Amygdala (tissue), 56 donors: ENCODE measurements around the gene GRAMD4.
"Not testable (repeated sequence)": the region's sequence is repeated elsewhere in the genome, so short reads cannot be mapped to it uniquely, and the experiment has no call there.

Experiments
- DNase-seq, 56 donors: peaks; one replicate each; lab custom pipeline; 2025; lab: John Stamatoyannopoulos, UW

The GRAMD4 gene

DNA sequence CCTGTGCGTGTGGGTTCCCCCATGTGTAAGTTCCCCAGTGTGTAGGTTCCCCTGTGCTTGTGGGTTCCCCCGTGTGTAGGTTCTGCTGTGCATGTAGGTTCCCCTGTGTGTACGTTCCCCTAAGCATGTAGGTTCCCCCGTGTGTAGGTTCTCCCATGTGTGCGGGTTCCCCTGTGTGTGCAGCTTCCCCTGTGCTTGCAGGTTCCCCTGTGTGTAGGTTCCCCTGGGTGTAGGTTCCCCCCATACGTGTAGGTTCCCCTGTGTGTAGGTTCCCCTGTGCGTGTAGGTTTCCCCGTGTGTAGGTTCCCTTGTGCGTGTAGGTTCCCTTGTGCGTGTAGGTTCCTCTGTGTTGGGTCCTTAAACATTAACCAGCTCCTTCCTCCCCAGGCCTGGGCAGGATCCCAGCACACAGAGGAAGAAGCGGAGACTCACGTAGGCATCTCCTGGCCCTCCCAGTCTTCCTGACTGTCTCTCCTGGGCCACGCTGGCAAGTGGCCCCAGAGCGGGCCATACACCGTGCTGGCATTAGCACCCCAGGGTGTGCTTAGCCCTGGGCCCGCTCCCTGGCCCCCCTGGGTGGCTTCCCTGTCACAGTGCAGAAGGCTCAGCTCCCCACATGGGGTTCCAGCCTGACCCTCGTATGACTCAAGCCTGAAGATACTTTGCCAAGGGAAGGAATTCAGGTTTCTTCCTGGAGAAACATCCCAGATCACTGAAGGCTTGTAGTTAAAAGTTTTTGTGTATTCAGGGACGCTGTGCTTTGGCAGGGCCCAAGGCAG lies 2.8 kb upstream of the GRAMD4 start:
- DNase-seq: no peak

- no peak for DNase-seq
Observed at GRCh38 chr22:46617986-46618647, 2.1 kb upstream of the GRAMD4 start.

- DNase-seq: no peak
Observed at GRCh38 chr22:46618667-46619066, 1.5 kb upstream of the GRAMD4 start.

GRCh38 chr22:46619240-46619829 lies 851 bp upstream of the GRAMD4 start:
- no peak for DNase-seq

DNA sequence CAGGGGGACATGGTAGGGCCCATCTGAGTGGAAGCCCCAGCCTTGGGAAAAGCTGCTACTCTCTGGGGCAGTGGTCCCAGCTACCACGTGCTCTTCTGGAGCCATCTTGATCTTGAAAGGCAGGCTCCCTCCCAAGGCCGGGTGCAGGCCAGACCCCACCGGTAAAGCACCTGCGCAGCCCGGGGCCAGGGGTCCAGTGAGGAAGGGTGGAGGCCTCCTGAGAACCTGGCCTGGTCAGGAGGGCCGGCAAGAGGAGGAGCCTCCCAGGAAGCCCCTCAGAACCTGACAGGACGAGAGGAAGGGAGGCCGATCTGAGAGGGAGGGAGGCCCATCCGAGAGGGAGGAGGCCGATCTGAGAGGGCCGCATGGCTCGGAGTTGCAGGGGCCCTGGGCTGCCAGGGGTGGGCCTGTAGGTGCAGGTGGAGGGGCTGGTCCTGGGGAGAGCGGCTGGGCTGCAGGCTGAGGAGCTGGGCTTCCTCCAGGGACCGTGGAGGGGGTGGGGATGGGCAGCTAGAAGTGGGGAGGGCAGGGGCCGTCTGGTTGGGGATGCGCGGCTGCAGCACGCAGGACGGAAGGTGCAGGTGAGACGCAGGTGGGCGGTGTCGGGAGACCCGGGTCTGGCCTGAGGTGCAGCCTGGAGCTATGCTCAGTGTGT lies 529 bp downstream of the GRAMD4 start:
- no peak for DNase-seq

GRCh38 chr22:46621243-46621930 lies 1.2 kb downstream of the GRAMD4 start:
- DNase-seq: not testable (repeated sequence)

GRCh38 chr22:46622081-46622521 lies 1.9 kb downstream of the GRAMD4 start:
- DNase-seq: peak in 46 of 56 donors; percentile 26 to 85 (median 64)

GRCh38 chr22:46625113-46625842 lies 5.1 kb downstream of the GRAMD4 start:
- no peak for DNase-seq

DNA sequence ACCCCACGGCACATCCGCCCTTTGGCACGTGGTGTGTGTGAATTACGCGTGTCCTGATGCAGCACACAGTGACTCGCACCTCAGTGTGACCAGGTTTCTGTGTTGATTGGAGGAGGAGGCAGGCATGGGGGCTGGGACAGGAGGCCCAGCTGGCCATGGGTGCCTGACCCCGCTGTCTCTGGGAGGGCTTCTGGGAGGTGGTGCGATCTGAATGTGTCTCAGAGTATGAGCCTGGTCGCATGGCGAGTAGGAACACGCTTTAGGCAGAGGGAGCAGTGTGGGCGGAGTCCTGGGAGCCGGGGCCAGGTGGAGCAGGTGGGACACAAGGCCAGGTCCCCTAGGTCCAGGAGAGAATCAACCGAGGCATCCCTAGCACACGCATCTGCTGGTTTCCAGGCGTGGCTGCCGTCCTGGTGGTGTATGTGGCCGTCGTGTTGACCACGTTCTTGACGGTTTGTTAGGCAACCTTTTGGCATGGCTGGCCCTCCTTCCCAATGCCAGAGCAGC lies 5.7 kb downstream of the GRAMD4 start:
- no peak for DNase-seq

GRCh38 chr22:46626356-46626755 lies 6.2 kb downstream of the GRAMD4 start:
- no peak for DNase-seq

DNA sequence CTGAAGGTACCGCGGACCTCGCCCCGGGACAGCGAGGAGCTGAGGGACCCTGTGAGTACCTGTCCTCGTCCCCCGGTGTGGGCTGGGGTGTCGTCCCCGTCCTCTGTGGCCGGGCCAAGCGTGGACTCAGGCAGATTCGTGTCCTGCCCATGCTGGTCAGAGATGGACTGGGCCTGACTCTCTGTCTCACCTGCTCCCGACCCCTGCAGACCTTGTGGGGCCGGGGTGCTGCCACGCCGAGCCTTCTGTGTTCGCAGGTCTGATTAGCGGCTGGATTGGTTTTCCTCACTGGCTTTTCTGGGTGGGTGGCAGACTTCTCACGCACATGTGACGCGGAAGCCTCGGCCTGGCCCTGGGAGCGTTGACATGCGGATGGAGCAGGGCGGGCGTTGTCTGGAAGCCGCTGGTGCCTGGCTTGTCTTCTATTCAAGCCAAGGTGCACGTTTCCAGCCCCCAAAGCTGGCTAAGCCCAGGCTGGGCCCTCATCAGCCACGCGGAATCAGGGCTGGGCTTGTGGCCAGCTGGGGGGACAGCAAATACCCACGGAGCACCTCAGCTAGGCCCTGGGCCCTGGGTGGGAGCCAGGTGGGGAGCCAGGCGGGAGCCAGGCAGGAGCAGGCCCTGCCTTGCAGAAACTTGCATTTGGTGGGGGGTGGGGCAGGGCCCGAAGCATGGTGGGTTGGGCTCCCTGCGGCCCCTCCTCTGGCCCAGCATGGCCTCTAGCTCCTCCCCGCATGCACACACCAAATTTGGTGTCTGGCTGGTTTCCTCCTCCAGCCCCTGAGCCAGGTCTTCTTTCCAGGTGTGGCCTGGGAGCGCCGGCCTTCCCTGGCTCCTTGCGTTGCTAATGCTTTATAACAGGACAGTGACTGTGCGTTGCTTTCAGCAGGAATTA lies 7.0 kb downstream of the GRAMD4 start:
- DNase-seq: no peak

DNA sequence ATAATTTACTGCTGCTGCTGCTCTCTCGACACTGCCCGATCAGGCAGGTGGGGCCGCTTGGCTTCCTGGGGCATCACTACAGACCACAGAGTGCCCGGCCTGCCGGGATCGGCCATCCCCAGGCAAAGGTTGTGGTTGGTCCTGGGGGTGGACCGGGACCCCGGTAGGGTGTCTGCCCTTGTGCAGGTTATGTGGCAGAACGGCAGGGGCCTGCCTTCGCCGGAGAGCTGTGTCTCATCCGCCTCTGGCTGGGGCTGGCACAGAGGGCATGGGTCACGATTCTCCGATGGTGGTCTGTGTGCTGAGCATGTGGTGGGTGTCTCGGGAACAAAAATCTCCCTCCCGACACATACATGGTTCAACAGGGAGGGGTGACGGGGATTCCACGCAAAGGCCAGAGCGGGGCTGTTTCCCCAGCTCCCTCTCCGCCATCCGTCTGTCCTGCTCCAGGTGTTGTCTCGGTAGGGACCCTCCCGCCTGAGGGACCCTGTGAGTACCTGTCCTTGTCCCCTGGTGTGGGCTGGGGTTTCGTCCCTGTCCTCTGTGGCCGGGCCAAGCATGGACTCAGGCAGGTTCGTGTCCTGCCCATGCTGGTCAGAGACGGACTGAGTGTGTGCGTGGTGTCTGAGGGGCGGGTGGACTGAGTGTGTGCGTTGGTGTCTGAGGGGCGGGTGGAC lies 7.8 kb downstream of the GRAMD4 start:
- DNase-seq: no peak

GRCh38 chr22:46628756-46629155 lies 8.6 kb downstream of the GRAMD4 start:
- DNase-seq: no peak

DNA sequence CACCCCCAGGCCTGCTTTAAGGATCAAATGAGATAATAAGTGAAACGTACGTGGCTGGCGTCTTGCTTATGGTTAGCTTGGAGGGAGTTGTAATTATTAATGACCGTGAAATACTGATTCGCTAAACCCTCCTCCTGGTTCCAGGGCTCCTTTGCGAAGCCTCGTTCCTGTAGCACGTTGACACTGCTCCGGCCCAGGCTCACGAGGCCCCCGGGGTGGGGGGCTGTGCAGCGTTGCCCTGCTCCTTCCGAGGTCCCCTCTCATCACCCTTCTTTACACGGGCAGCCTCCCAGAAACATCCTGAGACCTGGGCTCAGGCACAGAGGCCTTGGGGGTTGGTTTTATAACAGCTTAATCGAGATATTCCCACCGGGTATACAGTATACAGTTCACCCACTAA lies 9.1 kb downstream of the GRAMD4 start:
- DNase-seq: no peak

DNA sequence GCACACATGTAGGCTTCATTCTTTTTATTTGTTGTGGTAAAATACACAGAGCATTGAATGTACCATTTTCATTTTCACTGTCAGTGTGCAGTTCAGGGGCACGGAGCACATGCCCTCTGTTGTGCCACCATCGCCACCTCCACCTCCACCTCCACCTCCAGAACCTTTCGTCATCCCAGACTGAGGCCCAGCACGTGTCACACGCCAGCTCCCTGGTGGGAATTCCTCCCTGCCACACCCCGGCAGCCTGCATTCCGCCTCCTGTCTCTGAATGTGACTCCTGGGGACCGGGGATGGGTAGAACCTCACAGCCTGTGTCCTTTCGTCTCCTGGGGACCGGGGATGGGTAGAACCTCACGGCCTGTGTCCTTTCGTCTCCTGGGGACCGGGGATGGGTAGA lies 10.9 kb downstream of the GRAMD4 start:
- no peak for DNase-seq

DNA sequence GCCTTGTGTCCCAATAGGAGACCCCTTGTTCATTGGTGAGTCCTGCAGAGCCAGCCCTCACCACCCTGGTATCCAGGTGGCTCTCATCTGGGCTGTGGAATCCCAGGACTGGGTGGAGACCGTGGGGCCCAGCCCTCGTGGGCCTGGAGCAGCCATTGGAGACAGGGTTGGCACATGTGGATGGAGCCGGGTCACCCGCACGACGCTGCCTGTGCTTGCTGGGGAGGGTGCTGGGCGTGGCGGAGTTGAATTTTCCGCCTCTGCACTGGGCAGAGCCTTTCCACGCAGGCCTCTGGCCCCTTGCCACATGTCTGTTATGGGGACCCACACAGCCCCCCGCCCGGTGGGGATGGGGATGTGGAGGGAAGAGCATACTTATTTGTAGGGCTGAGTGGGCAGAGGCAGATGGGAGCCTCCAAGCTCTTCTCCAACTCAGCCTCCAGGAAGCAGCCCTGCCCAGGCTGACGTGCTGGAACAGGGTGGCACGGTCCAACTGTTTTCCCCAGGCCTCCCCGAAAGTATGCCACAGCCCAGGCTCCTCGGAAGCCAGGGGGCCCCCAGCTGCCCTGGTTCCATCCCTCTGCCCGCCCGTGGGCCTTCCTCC lies 12.6 kb downstream of the GRAMD4 start:
- no peak for DNase-seq

DNA sequence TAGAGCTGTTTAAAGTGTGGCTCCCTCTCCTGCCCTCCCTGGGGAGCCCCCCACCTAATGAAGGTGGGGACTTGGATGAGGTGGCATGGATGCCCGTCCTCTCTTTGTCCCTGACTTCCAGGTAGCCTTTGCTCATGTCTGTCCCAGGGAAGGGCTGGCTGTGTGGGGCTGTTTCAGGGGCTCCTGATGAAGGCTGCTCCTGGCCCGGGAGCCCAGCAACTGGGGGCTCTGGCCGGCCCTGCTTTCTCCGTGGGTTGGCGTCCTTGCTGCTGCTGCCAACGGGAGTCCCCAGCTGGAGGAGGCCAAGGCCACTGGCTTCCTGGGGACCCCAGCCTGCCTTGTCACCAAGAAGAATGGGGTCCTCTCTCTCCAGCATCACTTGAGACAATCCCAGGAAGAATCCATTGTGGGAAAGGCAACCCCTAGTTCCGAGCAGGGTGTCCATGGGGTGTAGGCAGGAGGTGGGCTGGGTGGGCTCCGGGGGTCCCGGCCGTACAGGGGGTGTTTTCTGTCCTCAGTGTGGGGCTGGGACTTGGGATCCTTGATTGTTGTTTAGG lies 13.2 kb downstream of the GRAMD4 start:
- DNase-seq: no peak
